ENCODE data around the gene SLC25A39. TPM values are rescaled to one million over a fixed set of nuclear protein-coding genes. Genes with fewer than 3 reads are reported as not detected.
A peak's percentile ranks its signal among the peaks of the same experiment; 100 is the strongest.

SLC25A39 gene
- total RNA-seq, 4 donors from 2014 or later, result 136 to 154 (median 141) TPM

GRCh38 chr17:44352828-44353671 is 28.4 kb upstream of the SLC25A39 start:
- WGBS, 2 donors (ENCODE audit: low coverage in 1 of 2), result 77% methylated on average over 13 of the region's 22 CpGs; no CpG with 5 or more reads in 1 of the 2 donors
- Histone ChIP-seq H3K4me1 (peaks cover 0 to 7% (median 3%) of the 10 kb centered on the region in 4 donors), H3K27me3 (peaks cover 6% of the 10 kb centered on the region), H3K9me3 (no peaks in the 10 kb centered on the region), H3K27ac (peak overlapping the region in 2 of 4 donors; percentile 42 to 48), H3K4me3 (peak overlapping the region in 3 of 4 donors; percentile 29 to 50 (median 36)), H3K36me3 (peaks cover 0 to 9% (median 0%) of the 10 kb centered on the region in 4 donors)
- DNase-seq, result no peak
- TF ChIP-seq POLR2AphosphoS5 (IDR thresholded peaks at IDR 0.05) (no peak), CTCF (IDR thresholded peaks at IDR 0.05) (no peak), POLR2A (IDR thresholded peaks at IDR 0.05) (no peak), EP300 (IDR thresholded peaks at IDR 0.05; ENCODE audit: low read depth) (no peak)
- in situ Hi-C loops (cut with MboI; ENCODE audit: low pct_ligation_motif_present in 1 of 4, low pct_unique_long_range_greater_than_20kb in 1 of 4, low sequenced_read_pairs in 3 of 4), result no loop called here
- intact Hi-C loops (cut with DNase I; ENCODE audit: low total_unique reads), result no loop called here

DNA sequence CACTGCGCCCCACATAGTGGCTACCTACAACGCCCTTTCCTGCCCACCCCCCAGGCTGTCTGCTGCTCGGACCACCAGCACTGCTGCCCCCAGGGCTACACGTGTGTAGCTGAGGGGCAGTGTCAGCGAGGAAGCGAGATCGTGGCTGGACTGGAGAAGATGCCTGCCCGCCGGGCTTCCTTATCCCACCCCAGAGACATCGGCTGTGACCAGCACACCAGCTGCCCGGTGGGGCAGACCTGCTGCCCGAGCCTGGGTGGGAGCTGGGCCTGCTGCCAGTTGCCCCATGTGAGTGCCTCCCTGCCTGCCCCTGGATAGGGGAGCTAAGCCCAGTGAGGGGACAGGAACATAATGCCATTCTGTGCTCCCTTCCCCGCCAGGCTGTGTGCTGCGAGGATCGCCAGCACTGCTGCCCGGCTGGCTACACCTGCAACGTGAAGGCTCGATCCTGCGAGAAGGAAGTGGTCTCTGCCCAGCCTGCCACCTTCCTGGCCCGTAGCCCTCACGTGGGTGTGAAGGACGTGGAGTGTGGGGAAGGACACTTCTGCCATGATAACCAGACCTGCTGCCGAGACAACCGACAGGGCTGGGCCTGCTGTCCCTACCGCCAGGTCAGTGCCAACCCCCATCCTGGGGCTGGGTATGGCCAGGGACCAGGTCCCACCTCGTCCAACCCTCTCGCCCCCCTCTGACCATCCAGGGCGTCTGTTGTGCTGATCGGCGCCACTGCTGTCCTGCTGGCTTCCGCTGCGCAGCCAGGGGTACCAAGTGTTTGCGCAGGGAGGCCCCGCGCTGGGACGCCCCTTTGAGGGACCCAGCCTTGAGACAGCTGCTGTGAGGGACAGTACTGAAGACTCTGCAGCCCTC is 27.6 kb upstream of the SLC25A39 start:
- intact Hi-C loops (cut with DNase I; ENCODE audit: low total_unique reads), result no loop called here

GRCh38 chr17:44351464-44351863 is 26.8 kb upstream of the SLC25A39 start:
- no peak for DNase-seq

More for the DNA sequence above, 27.6 kb upstream of the SLC25A39 start:
- Histone ChIP-seq H3K9me3 (no peaks in the 10 kb centered on the region), H3K27ac (no peak overlapping the region), H3K4me1 (peaks cover 0 to 11% (median 6%) of the 10 kb centered on the region in 4 donors), H3K4me3 (no peak overlapping the region), H3K36me3 (peaks cover 0 to 9% (median 0%) of the 10 kb centered on the region in 4 donors), H3K27me3 (peaks cover 6% of the 10 kb centered on the region)
- TF ChIP-seq POLR2AphosphoS5 (IDR thresholded peaks at IDR 0.05) (no peak), EP300 (IDR thresholded peaks at IDR 0.05; ENCODE audit: low read depth) (no peak), CTCF (IDR thresholded peaks at IDR 0.05) (no peak), POLR2A (IDR thresholded peaks at IDR 0.05) (no peak)
- in situ Hi-C loops (cut with MboI; ENCODE audit: low pct_ligation_motif_present in 1 of 4, low pct_unique_long_range_greater_than_20kb in 1 of 4, low sequenced_read_pairs in 3 of 4), result no loop called here
- 85% methylated on average over 35 of the region's 36 CpGs; no CpG with 5 or more reads in 1 of the 2 donors for WGBS, 2 donors (ENCODE audit: low coverage in 1 of 2)
- DNase-seq, result no peak

More at GRCh38 chr17:44351464-44351863, 26.8 kb upstream of the SLC25A39 start:
- H3K27me3 ChIP-seq, result peaks cover 6% of the 10 kb centered on the region
- WGBS, 2 donors (ENCODE audit: low coverage in 1 of 2), result 78% methylated on average over 7 of the region's 8 CpGs; no CpG with 5 or more reads in 1 of the 2 donors
- H3K4me1 ChIP-seq, result peaks cover 0 to 12% (median 9%) of the 10 kb centered on the region in 4 donors
- in situ Hi-C loops (cut with MboI; ENCODE audit: low pct_ligation_motif_present in 1 of 4, low pct_unique_long_range_greater_than_20kb in 1 of 4, low sequenced_read_pairs in 3 of 4), result no loop called here
- peaks cover 0 to 9% (median 0%) of the 10 kb centered on the region in 4 donors for H3K36me3 ChIP-seq
- TF ChIP-seq POLR2AphosphoS5 (IDR thresholded peaks at IDR 0.05) (no peak), EP300 (IDR thresholded peaks at IDR 0.05; ENCODE audit: low read depth) (no peak), CTCF (IDR thresholded peaks at IDR 0.05) (no peak), POLR2A (IDR thresholded peaks at IDR 0.05) (no peak)
- no peaks in the 10 kb centered on the region for H3K9me3 ChIP-seq
- no peak overlapping the region for H3K27ac ChIP-seq
- intact Hi-C loops (cut with DNase I; ENCODE audit: low total_unique reads), result no loop called here
- no peak overlapping the region for H3K4me3 ChIP-seq

All from transverse colon (tissue), 4 donors.